ENCODE data around the gene MAN1B1.

MAN1B1 gene

GRCh38 chr9:137069508-137070091 lies 17.2 kb upstream of the MAN1B1 start:
- DNase-seq: no peak

GRCh38 chr9:137070201-137070905 lies 16.4 kb upstream of the MAN1B1 start, which contains the start of gene SAPCD2:
Gene SAPCD2 (minus strand): TSS chr9:137070557. CDS start chr9:137070460, 97 bp downstream.
- DNase-seq: peak; percentile 74 to 76

- no peak for DNase-seq
Measured at GRCh38 chr9:137070906-137071275, 15.9 kb upstream of the MAN1B1 start.

DNA sequence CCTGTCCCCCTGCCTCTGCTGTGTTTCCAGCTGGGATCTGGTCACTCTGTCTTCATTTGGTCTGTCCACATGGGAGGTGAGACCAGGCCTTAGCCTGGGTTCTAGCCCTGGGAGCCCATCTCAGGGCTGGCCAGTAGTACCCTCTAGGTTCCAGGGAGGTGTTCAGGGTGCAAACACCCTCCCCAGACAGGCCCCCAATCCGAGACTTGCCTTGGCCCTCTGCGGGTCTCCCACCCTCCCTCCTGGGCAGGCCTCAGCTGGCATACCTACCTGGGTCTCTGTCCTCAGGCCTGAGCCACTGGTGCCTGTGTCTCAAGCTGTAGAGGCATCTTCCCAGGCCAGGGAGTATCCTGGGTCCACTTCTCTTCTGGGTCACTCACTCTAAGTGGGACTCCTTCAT lies 15.5 kb upstream of the MAN1B1 start:
- no peak for DNase-seq

- no peak for DNase-seq
Measured at GRCh38 chr9:137073992-137074399, 12.8 kb upstream of the MAN1B1 start.

GRCh38 chr9:137074657-137075274 lies 12.0 kb upstream of the MAN1B1 start:
- no peak for DNase-seq

GRCh38 chr9:137075275-137075775 lies 11.5 kb upstream of the MAN1B1 start:
- no peak for DNase-seq

- DNase-seq: no peak
Measured at GRCh38 chr9:137076636-137077009, 10.2 kb upstream of the MAN1B1 start.

DNA sequence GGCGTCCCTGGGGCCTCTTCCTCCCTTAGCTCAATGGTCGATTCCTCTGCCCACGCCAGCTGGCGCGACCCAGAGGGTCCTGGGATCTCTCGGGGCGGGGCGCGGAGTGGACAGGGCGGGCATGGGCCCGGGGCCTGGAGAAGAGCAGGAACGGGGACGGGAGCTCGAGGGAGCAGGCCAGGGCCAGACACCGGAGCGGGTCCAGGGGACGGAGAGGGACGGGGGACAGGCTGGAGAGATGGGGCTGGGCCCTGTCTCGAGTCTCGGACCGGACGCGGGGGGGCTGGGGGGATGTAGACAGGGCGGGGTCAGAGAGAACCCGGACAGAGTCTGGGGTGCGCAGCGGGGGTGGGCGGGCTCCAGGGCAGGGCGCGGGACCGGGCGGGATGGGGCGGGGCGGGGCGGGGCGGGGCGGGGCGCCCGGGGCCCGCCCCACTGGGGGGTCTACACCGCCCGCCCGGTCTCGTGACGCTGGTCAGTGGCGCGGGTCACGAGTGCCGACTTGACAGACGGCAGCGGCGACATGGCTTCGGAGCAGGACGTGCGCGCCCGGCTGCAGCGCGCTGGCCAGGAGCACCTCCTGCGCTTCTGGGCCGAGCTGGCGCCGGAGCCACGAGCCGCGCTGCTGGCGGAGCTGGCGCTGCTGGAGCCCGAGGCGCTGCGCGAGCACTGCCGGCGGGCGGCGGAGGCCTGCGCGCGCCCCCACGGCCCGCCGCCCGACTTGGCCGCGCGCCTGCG lies 9.6 kb upstream of the MAN1B1 start, which contains the start of gene UAP1L1:
UAP1L1 (plus strand) TSS at position 508 of the 738 bp plus-strand sequence; CDS start at position 524, 16 bp downstream.
- no peak for DNase-seq

GRCh38 chr9:137077758-137078693 lies 8.8 kb upstream of the MAN1B1 start:
- DNase-seq: no peak

- no peak for DNase-seq
Measured at GRCh38 chr9:137078701-137079400, 7.9 kb upstream of the MAN1B1 start.

- no peak for DNase-seq
Measured at GRCh38 chr9:137079401-137079787, 7.4 kb upstream of the MAN1B1 start.

- no peak for DNase-seq
Measured at GRCh38 chr9:137080260-137081122, 6.3 kb upstream of the MAN1B1 start.

DNA sequence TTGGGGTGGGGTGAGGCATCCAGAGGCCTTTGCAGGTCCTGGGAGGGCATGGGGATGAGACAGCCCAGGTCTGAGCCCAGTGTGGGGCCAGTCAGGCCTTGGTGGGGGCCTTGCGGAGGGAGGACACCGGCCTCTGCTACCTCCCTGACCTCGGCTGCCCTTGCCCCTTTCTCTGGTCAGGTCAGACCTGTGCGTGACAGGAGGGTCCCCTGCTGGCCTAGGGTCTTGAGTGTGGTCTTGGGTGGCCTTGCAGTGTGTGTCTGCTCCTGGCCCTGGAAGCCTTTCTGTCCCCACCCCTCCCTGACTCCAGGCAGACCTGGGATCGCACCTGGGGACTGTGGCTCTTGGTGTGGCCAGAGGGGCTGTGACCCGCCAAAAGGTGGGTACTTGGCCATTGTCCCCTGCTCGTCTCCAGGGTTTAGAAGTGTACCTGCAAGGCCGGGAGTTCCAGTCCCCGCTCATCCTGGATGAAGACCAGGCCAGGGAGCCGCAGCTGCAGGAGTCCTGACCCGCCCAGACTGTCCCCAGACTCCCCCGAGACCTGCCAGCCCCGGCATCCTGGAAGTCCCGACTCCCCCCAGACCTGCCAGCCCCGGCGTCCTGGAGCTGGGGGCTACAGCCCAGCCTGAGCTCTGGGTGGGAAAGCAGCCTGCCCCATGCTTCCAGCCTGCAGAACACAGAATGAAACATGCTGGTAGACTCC lies 4.4 kb upstream of the MAN1B1 start:
- DNase-seq: no peak

DNA sequence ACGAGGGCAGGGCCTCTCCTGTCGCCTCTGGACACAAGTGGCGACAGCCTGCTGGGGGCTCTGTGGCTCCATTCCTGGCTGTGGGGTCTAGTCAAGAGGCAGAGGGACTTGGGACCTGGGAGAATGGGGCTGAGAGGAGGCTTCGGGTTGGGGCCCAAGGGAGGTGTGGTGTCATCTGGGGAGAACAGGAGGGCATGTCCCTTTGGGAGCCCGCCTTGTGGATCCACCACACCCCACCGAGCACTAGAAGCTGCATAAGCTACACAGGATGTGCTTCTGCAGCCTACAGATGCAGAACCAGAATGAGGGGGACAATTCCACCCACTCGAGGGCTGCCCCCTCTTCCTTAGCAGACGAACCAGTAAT lies 3.9 kb upstream of the MAN1B1 start:
- DNase-seq: no peak

DNA sequence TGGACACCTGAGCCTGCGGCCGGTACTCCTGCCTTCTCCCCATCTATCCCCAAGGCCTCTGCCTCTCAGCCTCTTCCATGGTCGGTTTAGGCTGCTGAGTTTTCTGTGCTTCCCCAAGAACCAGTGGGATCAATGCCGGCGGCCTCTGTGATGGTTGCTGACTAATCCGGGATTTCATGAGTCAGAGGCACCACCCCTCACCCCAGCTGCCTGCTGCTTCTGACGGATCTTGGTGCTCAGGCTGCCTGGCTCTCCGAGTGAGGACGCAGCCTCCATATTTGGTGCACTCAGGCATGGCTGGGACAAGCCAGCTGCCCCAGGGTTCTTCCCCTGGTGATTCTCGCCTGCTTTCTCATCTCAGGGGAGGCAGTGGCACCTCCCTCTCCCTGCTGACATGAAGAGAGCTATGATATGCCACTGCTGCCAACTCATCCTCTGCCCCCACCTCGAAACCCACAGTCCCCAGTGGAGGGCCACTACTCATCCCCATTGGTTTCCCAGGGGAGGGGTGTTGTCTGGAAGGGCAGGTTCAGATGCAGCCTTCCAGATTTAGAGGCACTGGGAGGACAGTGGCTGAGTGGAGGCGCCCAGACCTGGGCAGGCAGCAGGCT lies 3.3 kb upstream of the MAN1B1 start:
- DNase-seq: no peak

GRCh38 chr9:137084526-137084925 lies 2.3 kb upstream of the MAN1B1 start:
- DNase-seq: no peak

GRCh38 chr9:137085920-137086530 lies 760 bp upstream of the MAN1B1 start:
- DNase-seq: peak in 1 of 2 experiments; percentile 15

GRCh38 chr9:137087409-137087925 lies 682 bp downstream of the MAN1B1 start:
- no peak for DNase-seq
